HG03196 (cell line): Measurements from ENCODE around the gene TBC1D16.

Experiments
- ATAC-seq: cut with Tn5 transposase; IDR thresholded peaks from one replicate; pipeline ENCODE4 v1.9.1; 2021; ENCODE audit not compliant: unreplicated experiment

Gene TBC1D16

DNA sequence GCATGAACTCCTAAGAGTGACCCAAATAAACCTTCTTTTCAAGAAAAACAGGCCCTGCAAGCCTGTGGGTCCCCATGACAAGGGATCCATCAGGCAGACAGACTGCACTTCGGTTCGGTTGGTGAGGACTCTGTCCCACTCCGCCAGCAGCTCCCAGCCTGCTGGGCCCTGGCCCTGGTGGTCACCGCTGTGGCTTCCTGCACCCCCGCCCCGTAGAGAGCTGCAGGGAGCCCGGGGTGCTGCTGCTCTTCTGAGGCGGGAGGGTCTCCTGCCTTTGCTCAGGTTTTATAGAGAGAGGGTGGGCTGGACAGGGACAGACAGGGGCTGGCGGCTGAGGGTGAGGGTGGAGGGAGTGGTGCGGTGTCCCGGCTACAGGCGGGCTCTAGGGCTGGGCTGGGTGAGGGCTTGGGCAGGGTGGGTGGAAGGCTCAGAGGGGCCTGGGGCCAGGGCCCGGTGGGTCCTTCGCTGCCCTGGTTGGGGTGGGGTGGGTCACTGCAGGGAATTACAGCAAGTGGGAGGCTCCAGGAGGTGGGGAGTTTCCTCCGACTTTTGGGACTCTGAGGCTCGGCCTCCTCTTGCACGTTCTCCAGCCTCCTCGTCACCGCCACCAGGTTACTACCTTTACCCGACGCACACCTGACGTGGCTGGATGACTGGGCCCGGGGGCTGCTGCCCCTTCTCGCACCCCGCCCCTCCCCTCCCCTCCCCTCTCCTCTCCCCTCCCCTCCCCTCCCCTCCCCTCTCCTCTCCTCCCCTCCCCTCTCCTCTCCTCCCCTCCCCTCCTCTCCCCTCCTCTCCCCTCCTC, 106.2 kb downstream of the TBC1D16 start:
- no peak for ATAC-seq

DNA sequence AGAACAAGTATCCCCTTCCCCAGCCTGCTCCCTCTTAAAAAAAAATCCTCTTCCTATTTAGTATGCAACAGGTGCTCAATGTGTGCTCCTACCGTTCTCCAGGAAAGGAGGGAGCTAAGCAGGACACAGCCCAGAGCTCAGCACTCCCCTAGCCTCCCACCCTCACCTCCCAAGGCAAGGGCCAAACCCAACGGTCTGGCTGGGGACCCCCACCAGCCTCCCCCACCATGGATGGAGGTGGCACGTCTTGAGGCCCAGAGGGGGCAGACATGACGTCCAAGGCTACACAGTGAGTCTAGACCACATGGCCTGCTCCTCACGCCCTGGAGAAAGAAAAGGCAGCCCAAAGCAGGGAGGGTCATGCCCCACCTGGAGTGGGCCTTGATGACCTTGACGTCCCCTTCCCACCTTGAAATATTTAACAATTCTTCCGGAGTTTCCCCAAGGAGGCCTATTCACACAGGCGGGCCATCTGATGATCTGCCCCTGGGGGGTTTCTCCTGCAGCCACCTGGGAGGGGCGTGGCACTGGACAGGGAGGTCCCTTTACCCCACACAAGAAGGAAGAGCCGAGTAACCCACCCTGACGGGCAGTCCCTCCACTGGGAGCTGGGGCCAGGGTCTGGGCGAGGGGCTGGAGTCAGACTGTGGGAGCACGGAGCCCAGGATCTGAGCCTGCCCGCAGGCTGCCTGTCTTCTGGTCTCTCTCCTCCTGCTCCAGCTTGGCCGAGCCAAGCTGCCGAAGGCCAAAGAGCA, 107.0 kb downstream of the TBC1D16 start:
- no peak for ATAC-seq

DNA sequence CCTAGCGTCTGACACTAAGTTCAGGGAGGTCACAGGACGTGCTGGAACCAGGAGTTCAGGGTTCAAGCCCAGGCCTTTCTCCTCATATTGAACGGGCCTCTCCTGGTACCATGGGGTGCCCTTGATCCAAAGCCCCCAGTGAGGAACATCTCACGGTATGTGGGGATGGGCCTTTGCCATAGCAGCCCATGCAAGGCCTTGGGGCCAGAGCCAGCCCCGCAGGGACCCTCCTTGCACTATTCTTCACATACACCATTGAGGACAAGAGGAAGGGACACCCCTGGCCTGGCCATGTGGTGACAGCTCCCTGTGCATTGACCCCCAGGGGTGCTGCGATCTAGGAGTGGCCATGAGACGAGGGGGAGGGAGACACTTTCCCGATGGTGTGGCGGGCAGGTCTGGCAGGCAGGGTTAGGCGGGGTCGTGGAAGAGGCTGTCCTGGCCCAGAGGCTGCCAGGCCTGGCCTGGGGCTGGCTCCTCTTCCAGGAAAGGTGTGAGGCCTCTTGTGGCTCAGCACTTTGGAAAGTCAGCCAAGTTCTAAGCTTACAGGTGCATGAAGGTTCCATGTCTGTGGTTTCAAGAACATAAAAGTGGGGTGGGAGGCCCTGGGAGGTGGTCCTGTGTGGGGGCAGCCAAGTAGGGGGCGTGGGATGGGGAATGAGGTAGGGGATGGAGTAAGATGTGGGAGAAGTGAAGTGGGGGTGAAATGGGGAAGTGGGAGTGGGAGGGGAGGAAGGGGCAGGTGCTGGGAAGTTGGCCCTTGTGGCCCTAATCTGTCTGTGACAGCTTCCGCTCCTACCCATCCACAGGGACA, 107.8 kb downstream of the TBC1D16 start:
- ATAC-seq = no peak

DNA sequence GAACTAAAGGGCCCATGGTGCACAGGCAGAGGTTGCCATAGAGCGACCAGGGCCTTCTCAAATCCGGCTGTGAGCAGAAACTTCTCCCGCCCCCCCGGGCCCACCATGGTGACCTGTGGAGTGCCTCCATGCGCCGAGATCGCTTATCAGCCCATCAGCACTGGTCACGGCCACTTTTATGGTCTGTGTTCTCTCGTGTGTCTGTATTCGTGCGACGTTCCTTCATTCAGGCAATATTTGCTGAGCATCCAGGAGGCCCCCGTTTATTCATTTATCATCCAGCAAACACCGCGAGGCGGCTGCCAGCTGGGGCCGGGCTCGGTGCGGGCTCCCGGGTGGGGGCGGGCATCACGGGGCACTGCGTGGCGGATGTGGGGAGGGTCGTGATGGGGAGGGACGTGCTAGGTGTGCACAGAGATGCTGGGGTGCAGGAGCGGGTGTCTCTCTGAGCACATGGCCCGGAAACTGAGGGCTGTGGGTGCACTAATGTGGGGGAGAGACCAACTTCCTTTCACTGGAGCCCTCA, 108.5 kb downstream of the TBC1D16 start:
- no peak for ATAC-seq

DNA sequence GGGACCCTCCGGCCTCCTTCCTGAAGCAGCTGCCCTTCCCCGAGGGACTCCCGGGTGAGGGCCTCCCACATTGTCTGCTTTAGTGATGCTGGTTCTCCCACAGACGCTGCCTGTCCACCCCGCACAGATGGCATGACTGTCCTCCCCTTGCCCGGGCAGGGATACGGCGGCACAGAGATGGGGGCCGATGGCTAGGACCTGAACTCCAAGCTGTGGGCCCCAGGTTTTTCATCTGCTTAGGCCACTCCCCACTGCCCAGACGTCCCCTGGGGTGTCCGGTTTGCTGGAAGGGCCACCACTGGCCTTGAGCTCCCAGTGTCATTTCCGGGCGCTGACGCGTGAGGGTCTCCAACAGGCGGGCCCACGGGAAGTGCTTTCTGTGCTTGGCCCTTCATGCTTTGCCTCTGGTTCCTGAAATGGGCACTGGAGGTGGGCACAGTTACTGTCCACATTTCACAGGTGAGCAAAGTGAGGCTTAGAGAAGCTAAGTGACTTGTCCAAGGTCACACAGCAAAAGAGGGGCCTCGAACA, 109.0 kb downstream of the TBC1D16 start:
- ATAC-seq = no peak

DNA sequence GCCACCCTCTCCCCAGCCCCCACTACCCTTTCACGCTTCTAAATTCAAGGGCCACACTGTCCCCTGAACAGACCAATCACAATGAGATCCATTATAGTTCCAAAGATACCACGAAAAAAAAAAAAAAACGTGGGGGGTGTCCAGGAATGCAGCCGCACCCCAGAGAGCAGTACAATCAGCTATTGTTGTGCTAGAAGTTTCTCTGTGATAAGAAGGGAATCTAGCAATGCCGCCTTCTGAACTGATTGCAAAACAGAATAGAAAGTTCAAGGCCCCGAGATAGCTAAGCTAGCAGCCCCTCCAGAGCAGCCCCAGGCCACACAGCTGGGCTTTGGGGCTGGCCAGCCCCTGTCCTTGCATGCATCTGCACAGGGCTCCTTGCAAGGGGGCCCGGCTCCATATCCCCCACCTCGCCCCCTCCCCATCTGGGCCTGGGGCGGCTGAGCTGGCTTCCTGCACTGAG, 109.5 kb downstream of the TBC1D16 start:
- no peak for ATAC-seq

DNA sequence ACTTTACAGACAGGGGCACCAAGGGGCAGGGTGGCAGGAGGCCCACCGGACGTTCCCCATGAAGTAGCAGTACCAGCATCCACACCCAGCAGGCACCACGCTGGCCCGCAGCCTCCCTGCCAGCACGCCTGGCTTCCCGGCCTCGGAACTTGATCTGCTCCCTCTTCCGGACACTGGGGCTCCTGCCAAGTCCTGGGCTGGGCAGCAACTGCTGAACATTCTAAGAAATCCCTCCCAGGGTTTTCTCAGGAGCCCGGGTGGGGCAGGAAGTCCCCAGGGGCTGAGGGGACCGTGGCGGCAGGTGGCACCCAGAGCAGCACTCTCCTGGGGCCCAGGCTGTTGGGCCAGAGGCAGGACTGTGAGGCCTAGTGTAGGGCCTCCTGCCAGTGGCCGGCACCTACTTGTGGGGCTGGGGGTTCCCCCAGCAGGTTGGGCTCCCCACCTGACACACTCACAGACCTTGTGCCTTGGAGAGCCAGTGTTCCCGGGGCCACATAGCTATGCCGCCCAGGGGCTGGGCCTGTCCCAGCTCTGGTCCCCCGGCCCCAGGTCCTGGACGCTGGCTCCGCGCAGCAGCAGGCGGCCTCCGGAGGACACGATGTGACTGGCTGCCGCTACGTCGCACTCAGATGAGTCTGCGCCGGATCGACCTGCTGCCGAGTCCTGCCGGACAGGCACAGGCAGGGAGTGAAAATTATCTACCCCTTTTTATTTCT, 110.3 kb downstream of the TBC1D16 start:
- ATAC-seq = no peak

DNA sequence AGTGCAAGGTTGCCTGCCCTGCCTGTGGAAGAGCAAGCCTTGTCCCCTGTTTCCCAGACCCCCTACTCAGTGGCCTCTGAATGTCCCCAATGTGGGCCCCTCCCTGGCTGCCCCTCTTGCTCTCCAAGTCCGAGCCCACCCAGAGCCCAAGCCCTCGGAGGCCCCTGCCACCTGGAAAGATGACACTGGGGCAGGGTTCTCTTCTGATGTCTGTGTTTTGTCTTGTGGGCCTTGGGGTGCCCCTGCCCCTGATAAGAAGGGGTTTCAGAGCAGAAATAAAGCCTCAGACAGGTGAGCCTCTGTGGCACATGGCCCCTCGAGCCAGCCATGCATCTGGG, 111.1 kb downstream of the TBC1D16 start:
- no peak for ATAC-seq

DNA sequence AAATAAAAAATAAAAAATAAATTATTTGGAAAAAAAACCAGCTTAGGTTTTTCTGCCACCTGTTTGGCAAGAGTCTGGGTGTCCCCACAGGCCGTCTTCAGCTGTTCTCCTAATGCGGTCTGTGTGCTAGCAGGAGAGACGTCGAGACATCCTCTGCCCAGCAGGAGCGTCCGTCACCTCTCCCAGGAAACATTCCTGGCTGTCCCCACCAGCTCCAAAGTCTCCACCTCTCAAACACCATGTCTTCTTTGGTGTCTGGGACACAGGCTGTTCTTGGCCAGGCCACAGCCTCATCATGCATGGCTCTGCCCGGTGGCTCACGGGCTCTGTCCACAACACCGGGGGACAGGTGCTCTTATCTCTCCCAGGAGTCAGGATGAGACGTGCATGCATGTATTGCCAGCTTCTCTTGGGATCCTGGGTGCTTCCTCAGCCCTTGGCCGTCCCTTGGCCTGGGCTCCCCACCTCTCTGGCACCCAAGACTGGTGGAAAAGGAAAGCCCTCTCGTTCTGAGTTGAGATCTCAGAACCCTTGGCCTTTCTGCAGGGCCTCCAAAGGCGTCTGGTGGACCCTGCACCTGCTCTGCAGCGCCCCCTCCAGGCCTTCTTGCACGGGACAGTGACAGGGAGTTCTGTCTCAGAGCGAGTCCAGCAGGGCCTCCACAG, 111.6 kb downstream of the TBC1D16 start:
- no peak for ATAC-seq

DNA sequence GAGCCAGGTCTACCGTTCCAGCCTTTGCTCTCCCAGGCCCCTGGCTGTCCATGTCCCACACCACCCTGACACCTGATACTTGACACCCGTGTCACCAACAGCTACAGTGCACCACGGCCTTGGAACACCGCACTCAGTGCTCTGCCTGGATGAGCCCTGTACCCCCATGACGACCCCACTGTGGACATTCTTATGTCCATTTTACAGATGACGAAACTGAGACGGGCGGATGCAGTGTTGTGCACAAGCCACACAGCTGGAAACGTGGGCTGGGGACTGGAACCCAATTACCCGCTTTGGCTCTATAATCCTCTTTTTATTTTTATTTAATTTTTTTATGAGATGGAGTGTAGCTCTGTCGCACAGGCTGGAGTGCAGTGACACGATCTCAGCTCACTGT, 112.9 kb downstream of the TBC1D16 start:
- no peak for ATAC-seq

DNA sequence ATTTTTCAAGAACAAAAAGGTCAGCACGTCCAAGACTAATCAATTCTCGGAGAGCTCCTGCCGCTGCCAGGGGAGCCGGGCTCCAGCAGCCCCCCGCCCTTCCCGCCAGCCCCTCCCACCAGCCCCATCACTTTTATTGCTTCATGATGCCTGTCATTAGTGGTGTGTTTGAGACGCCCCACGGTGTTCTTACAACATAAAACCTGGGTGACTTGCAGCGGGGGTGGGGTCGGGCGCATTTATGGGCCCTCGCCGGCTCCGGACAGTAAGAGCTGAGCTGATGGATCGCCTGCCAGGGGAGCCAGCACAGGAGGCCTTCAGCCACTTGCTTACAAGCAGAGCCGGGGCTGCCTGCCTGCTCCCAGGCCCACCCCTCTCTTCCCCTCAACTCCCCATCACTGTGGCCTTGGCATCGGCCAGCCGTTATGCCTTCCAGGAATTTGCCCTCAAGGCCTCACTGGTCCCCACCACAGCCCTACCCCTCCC, 113.5 kb downstream of the TBC1D16 start:
- no peak for ATAC-seq

DNA sequence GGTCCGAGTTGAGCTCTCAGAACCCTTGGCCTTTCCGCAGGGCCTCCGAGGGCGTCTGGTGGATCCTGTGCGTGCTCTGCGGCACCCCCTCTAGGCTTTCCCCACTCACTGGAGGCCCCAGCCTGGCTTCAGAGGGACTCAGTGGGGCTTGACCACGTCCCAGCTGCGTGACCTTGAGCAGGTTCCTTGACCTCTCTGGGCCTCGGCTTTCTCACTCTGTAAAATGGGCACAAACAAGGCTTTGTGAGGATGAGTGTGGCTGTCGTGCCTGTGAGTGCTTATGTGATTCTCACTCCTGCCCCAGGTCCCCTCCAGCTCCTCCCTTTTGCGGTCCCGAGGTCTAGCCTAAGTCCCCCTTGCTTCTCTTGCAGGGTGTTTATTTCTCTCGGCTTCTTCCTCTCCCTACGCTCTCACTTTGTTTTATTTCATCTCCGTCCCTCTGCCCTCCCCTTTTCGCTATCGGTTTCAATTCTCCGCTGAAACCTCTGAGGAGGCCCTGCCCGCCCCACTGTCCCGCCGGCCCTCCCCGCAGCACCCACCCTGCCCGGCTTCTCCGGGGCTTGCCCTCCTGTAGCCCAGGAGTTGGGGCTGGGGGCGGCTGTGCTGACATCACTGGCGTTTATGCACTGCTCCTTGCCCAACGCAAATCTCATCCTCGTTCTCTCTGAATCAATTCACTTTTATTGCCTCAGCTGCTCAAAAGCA, 114.1 kb downstream of the TBC1D16 start:
- ATAC-seq = no peak

DNA sequence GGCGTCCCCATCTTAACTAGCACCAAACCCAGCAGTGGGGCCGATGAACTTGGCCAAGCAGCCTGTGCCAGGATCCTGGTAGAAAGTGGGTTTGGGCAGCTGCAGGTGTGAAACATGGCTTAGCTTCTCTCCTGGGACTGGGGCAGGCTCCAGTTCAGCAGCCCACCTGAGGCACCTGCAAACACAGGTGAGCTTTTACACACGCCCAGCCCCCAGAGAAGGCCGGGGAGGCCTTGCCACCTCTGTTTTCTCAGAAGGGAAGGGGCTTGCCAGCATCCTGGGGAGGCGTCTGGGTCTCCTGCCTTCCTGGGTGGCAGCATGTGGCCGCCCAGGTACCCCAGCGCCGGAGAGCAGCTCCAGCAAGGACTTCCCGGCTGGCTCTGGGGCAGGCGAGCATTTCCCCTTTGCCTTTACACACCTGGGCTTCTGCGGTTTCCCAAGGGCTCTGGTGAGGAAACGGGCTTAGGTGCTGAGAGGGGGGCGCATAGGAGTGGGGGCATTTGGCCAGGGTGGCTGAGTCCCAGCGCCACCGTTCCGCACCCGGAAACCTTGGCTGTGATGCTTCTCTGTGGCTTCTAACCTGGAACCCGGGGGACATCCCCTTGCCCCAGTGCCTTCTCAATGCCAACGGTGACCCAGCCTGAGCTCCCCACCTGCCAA, 114.8 kb downstream of the TBC1D16 start:
- no peak for ATAC-seq

DNA sequence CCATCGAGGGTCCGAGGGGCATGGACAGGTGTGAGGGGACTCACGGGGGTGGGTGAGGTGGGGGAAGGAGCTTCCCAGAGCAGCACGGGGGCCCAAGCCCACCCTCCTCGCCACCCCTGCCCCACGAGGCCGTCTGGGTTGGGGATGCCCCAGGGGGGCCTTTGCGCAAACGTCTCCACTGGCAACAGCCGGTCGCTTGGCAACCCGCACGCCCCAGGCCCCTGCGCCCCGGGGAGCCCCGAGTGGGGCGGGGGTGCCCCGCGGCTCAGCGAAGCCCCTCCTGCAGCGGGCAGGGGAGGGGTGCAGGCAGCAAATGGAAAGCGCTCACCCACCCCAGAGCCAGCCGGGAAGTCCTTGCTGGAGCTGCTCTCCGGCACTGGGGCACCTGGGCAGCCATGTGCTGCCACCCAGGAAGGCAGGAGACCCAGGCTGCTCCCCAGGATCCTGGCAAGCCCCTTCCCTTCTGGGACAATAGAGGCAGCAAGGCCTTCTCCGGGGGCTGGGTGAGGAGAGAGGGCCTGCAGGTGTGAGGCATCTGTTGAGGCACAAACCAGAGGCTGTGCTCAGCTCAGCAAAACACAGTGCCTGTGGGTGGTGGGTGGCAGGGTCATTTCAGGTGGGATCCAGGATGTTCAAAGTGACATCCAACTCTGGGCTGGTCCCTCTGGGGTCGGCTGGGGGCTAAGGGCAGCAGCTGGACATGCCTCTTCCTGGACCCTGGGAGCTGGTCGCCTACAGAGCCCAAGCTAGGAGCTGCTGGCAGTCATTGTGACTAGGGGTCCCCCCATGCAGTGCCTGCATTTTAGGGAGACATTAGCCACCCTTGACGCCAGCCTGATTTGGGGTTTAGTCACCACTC, 115.6 kb downstream of the TBC1D16 start:
- no peak for ATAC-seq

DNA sequence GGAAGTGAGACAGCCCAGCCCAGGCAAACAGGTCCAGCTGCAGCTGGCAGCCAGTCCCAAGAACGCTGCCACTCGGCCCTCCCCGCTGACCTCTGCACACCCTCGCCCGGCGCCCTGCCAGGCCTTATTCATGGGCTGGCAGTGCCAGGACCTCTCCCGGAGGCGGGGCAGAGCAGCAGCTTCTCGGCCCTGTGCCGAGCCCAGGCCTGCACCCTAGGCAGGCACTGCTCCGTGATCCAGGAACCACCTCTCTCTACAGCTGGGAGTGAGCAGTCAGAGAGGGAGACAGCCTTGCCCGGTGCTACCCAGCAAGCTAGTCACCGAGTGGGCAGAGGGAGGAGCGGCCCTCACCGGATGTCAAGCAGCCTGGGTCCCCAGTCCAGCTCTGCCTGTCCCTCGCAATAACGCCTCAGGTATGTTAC, 116.5 kb downstream of the TBC1D16 start:
- ATAC-seq = no peak

DNA sequence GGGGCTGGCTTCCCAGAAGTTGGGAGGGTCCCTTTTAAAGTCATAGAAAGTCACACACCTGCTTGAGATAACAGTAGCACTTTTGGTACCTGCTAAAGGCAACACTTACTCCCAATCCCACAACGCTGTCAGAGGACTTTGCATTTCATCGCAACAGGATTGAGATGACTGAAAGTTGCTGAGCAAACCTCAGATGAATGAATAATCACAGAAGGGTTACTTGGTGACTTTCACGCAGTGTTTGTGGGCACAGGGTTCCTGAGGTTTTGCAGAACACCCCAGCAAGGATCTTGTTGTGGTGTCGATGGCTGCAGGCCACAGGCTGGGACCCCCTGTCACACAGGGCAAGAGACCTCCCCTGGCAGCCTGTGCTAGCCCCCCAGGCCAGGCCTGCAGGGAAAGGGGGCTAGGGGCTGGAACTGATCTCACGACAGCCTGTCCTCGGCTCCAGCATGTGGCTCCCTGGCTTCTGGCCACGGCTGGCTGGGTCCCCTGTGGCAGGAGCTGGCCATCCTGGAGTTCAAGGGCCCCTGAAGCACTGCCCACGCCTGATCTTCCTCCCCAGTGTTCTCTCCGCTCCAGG, 117.0 kb downstream of the TBC1D16 start:
- ATAC-seq = no peak

DNA sequence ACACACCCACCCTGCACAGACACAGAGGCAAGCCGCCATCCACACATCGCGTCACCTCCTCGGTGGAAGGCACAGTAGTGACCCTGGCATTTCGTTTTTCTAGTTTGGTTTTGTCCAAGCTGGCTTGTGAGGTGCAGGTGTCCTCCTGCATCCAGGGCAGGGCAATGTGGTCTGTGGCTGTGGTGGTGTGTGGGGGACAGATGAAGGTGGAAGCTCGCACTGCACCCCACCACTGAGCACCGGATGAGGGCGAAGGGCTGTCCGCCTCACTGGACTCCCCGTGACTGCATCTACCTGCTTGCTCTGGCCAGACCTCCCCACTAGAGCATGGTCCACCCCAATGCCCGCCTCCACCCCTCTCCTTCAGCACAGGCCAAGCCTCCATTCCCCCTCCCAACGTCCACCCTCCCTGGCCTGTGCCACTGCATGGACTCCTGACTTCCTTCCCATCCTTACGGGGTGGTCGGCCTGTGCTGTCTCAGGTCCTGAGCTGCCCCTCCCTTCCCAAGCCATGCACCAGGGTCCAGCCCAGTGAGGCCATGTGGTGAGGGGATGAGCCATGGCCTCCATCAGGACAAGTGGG, 117.7 kb downstream of the TBC1D16 start:
- no peak for ATAC-seq
